C1 segment of cervical spinal cord (tissue), 14 donors: ENCODE results near the gene TSEN34.
"Not testable (repeated sequence)": the region's sequence is repeated elsewhere in the genome, so short reads cannot be mapped to it uniquely, and the experiment has no call there.

Experiments used
- DNase-seq, 14 donors: peaks; one replicate each; lab custom pipeline; 2025; lab: John Stamatoyannopoulos, UW

TSEN34 gene

GRCh38 chr19:54186934-54187381 is 4.2 kb upstream of the TSEN34 start:
- no peak for DNase-seq

DNA sequence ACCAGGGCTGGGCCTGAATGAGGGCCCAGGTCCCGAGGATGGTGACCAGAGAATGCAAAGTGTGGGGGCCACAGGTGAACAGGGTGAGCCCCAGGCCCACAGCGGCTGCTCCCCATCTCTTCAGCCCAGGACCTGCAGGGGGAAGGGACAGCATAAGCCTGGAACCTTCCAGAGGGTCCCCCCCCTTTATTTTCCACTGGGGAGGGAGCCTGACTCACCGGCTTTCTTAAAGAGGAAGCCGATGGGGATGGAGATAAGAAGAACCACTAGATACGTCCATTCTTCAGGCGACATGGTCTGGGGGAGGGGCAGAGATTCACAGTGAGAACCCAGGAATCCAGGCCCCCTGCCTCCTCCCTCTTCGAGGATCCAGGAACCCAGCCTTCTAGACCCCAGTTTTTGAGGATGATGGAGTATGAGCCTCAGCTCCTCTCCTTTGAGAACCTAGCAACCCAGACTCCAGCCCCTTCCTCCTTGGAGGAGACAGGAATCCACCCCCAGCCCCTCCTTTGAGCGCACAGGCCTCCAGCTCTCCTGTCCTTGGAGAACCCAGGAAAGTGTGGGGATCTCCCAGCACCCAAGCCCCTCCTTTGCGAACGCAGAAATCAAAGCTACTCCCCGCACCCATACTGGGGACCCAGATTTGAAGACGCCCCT is 2.8 kb upstream of the TSEN34 start:
- peak in 8 of 14 donors; percentile 10 to 45 (median 24) for DNase-seq

GRCh38 chr19:54189145-54189734 is 1.9 kb upstream of the TSEN34 start, which contains the start of gene MBOAT7:
MBOAT7 (minus strand) TSS chr19:54189580; CDS start chr19:54188508, 1,072 bp downstream.
- DNase-seq: no peak

- DNase-seq: peak; percentile 99 to 100 (median 100)
Measured at GRCh38 chr19:54189735-54190502, 1.2 kb upstream of the TSEN34 start.

DNA sequence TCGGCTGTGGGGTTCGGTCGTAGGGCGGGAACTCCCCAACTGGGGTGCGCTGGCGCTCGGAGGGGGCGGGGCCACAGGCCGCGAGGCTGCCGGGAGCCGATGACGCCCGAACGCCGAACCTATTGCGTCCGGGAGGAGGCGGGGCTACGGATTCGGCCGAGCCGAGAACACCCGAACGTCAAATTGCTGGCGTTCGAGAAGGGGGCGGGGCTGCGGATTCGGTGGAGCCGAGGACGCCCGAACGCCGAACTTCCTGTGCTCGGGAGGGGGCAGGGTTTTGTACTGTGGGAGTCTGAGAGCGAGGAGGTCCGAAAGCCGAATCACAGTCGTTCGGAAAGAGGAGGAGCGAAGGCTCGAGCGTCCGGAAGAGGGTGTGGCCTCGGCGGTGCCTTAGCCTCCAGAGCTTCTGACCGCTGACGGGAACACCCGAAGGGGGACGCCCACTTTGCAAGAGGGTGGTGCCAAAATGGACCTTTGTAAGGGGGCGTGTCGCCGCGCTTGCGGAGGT is 551 bp upstream of the TSEN34 start:
- peak; percentile 97 to 100 (median 99) for DNase-seq

DNA sequence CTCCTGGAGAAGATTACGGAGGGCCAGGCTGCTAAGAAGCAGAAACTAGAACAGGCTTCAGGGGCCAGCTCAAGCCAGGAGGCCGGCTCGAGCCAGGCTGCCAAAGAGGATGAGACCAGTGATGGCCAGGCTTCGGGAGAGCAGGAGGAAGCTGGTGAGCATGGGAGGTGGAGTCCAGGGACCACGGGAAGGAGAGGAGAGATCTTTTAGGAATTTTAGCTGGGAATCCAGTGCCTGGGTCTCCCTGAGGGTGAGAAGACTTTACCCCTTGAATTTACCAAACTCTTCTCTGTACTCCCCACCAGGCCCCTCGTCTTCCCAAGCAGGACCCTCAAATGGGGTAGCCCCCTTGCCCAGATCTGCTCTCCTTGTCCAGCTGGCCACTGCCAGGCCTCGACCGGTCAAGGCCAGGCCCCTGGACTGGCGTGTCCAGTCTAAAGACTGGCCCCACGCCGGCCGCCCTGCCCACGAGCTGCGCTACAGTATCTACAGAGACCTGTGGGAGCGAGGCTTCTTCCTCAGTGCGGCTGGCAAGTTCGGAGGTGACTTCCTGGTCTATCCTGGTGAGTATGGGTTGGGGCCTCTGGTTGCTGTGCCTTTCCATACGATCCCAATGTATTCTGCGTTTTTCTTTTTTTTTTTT is 824 bp downstream of the TSEN34 start:
- no peak for DNase-seq

DNA sequence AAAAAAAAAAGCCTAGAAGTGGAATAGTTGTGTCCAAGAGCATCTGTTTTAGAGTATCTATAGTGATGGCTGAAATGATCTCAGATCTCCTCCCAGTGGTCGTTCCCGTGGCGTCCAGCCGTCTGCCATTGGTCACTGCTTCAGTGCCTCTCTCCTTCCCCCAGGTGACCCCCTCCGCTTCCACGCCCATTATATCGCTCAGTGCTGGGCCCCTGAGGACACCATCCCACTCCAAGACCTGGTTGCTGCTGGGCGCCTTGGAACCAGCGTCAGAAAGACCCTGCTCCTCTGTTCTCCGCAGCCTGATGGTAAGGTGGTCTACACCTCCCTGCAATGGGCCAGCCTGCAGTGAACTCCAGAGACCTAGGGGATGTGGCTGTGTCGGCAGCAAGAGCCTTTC is 1.9 kb downstream of the TSEN34 start:
- no peak for DNase-seq

DNA sequence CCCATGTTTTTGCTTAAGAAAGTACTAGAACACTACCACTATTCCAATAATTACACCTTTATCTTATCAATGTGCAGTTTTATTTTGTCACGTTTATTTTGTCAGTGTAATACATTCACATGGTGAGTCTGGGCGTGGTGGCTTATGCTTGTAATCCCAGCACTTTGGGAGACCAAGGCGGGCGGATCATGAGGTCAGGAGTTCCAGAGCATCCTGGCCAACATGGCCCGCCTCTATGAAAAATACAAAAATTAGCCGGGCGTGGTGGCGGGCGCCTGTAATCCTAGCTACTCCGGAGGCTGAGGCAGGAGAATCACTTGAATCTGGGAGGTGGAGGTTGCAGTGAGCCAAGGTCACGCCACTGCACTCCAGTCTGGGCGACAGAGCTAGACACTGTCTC is 3.4 kb downstream of the TSEN34 start:
- DNase-seq: not testable (repeated sequence)

GRCh38 chr19:54196536-54196935 is 5.4 kb downstream of the TSEN34 start:
- no peak for DNase-seq

- DNase-seq: no peak
Measured at GRCh38 chr19:54197121-54197520, 6.0 kb downstream of the TSEN34 start.

- no peak for DNase-seq
Measured at GRCh38 chr19:54199401-54199800, 8.3 kb downstream of the TSEN34 start.

DNA sequence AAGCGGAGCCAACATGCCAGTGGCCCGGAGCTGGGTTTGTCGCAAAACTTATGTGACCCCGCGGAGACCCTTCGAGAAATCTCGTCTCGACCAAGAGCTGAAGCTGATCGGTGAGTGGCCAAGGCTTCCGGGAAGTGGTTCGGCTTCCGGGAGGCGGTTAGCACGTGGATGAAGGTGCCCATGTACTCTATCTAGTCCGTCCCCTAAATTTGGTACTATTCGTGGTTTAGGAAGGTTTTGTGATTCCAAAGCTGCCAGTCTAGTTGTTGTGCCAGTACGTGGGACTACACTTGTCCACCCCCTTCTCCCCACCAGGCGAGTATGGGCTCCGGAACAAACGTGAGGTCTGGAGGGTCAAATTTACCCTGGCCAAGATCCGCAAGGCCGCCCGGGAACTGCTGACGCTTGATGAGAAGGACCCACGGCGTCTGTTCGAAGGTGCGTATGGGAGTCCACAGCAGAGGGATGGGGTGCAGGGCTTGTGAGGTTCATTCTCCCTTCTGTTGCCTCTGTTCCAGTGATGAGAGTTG is 10.1 kb downstream of the TSEN34 start:
- no peak for DNase-seq

- no peak for DNase-seq
Measured at GRCh38 chr19:54201980-54202379, 10.9 kb downstream of the TSEN34 start.

DNA sequence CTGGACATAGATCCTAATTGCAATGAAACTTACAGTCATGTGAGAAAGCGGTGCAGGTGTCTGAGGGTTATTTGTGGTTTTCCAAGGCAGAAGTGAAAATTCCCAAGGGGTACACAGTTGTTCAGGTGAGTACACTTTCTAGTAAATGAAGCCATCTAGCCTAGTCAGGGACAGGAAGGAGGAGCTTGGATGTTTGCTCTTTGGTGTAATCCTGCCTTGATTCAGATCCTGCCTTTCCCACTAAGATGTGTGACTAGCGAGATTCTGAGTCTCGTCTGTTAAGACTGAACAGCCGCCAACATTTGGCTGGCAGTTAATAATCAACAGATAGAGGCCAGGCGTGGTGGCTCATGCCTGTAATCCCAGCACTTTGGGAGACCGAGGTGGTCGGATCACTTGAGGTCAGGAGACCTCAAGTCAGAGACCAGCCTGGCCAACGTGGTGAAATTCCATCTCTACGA is 12.1 kb downstream of the TSEN34 start:
- DNase-seq: no peak

- DNase-seq: no peak
Measured at GRCh38 chr19:54204767-54205468, 13.8 kb downstream of the TSEN34 start.

DNA sequence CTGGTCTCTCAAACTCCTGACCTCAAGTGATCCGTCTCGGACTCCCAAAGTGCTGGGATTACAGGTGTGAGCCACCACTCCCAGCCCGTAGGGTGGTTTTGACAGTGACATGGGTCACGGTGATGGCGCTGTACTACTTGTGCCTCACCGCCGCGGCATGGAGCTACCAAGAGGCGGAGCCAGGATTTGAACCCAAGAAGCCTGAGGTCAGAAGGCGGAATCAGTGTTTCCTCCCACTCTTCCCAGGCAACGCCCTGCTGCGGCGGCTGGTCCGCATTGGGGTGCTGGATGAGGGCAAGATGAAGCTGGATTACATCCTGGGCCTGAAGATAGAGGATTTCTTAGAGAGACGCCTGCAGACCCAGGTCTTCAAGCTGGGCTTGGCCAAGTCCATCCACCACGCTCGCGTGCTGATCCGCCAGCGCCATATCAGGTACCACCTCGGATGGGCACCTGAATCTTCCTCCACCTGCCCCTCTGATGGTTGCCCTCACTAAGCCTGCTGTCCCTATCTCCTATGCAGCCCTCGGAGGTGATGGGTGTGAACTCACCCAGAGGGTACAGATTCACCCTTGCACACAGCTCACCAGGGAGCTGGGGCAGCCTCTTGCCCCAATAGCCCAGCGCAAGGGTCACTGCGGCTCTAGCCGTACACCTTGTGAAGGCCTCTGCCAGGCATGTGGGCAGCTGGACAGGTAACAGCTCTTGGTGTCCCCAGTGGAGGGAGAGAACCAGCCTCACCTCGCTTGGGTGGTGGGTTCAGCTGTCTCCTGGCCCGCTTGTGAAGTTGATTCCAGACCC is 15.1 kb downstream of the TSEN34 start:
- no peak for DNase-seq

DNA sequence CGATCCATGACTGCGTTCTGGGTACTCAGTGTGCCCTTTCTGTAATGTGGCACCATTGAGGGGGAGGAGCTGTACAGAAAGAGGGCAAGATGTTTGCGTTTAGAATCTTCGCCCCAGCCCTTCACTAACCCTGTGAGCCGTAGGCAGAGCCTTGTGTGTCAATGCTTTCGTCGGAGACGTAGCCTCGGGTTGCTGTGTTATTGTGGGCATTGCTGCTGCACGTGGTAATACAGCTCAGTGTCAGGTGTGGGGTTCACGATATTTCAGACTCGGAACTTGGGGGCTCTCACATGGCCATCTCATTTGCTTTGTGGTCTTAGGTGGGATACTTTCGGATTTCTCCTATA is 15.7 kb downstream of the TSEN34 start:
- DNase-seq: no peak

- DNase-seq: not testable (repeated sequence)
Measured at GRCh38 chr19:54207193-54207592, 16.1 kb downstream of the TSEN34 start.

- DNase-seq: no peak
Measured at GRCh38 chr19:54207676-54207982, 16.5 kb downstream of the TSEN34 start.
